Amniotic stem cell (primary cell): ENCODE results near the gene SYPL2.

ENCODE experiments used
- DNase-seq: peaks from one replicate; lab custom pipeline; 2025; lab: John Stamatoyannopoulos, UW

Gene SYPL2

GRCh38 chr1:109492779-109493178, 26.4 kb downstream of the SYPL2 start:
- no peak for DNase-seq

GRCh38 chr1:109493227-109493626, 26.9 kb downstream of the SYPL2 start:
- no peak for DNase-seq

GRCh38 chr1:109493805-109494539, 27.6 kb downstream of the SYPL2 start, which contains the start of gene CYB561D1:
Gene CYB561D1 (plus strand): TSS chr1:109494094. CDS start chr1:109494140, 46 bp downstream.
- peak; percentile 54 for DNase-seq

GRCh38 chr1:109495738-109496137, 29.4 kb downstream of the SYPL2 start:
- DNase-seq, result no peak

- no peak for DNase-seq
Measured at GRCh38 chr1:109497449-109498160, 31.3 kb downstream of the SYPL2 start.

GRCh38 chr1:109498161-109498801, 31.9 kb downstream of the SYPL2 start:
- no peak for DNase-seq

- DNase-seq, result no peak
Measured at GRCh38 chr1:109499081-109499480, 32.7 kb downstream of the SYPL2 start.

GRCh38 chr1:109499661-109500536, 33.6 kb downstream of the SYPL2 start:
- no peak for DNase-seq

- DNase-seq, result peak; percentile 44
Measured at GRCh38 chr1:109500941-109501381, 34.6 kb downstream of the SYPL2 start.

- DNase-seq, result no peak
Measured at GRCh38 chr1:109501644-109502363, 35.5 kb downstream of the SYPL2 start.

GRCh38 chr1:109502364-109502851, 36.1 kb downstream of the SYPL2 start:
- DNase-seq, result no peak

- DNase-seq, result no peak
Measured at GRCh38 chr1:109503935-109504334, 37.6 kb downstream of the SYPL2 start.

GRCh38 chr1:109504974-109505373, 38.6 kb downstream of the SYPL2 start:
- DNase-seq, result no peak

GRCh38 chr1:109508001-109508872, 41.9 kb downstream of the SYPL2 start:
- DNase-seq, result no peak

GRCh38 chr1:109508873-109509175, 42.5 kb downstream of the SYPL2 start:
- DNase-seq, result no peak

GRCh38 chr1:109509176-109510134, 43.1 kb downstream of the SYPL2 start, which contains the start of gene AMIGO1:
Gene AMIGO1 (minus strand): TSS chr1:109509727. CDS start chr1:109508912, 815 bp downstream.
- no peak for DNase-seq

GRCh38 chr1:109513110-109513710, 46.9 kb downstream of the SYPL2 start:
- no peak for DNase-seq

GRCh38 chr1:109514846-109515245, 48.5 kb downstream of the SYPL2 start:
- no peak for DNase-seq
